Measurements from ENCODE around the gene WDR33.
"Not testable (repeated sequence)": the region's sequence is repeated elsewhere in the genome, so short reads cannot be mapped to it uniquely, and the experiment has no call there.

WDR33 gene

GRCh38 chr2:127754186-127754585, 56.8 kb downstream of the WDR33 start:
- Histone ChIP-seq H3K36me3 (ENCODE audit: insufficient read depth, low read length) (peaks cover 43% of the 10 kb centered on the region), H3K9me3 (ENCODE audit: insufficient read depth, low read length, severe bottlenecking) (no peaks in the 10 kb centered on the region), H3K79me2 (ENCODE audit: insufficient read depth, low read length) (no peaks in the 10 kb centered on the region), H3K4me1 (ENCODE audit: insufficient read depth, low read length) (no peaks in the 10 kb centered on the region), H3K4me3 (ENCODE audit: low read depth in 1 of 2, low read length in 2 of 2) (no peak overlapping the region), H2AFZ (ENCODE audit: low read depth, low read length) (no peak overlapping the region), H3K27ac (ENCODE audit: low read length) (no peak overlapping the region), H3K9ac (ENCODE audit: low read depth, low read length) (no peak overlapping the region), H3K4me2 (ENCODE audit: insufficient read depth, low read length) (no peak overlapping the region), H3K27me3 (ENCODE audit: insufficient read depth, low read length, poor library complexity) (no peaks in the 10 kb centered on the region), H4K20me1 (ENCODE audit: insufficient read depth, low read length) (no peaks in the 10 kb centered on the region)
- ATAC-seq (ENCODE audit: insufficient read depth, low read depth) (no peak), DNase-seq (no peak)
- TF ChIP-seq EZH2 (IDR thresholded peaks at IDR 0.05; ENCODE audit: borderline replicate concordance, low read depth, low read length, severe bottlenecking) = no peak
- TF ChIP-seq, protein P1, sequence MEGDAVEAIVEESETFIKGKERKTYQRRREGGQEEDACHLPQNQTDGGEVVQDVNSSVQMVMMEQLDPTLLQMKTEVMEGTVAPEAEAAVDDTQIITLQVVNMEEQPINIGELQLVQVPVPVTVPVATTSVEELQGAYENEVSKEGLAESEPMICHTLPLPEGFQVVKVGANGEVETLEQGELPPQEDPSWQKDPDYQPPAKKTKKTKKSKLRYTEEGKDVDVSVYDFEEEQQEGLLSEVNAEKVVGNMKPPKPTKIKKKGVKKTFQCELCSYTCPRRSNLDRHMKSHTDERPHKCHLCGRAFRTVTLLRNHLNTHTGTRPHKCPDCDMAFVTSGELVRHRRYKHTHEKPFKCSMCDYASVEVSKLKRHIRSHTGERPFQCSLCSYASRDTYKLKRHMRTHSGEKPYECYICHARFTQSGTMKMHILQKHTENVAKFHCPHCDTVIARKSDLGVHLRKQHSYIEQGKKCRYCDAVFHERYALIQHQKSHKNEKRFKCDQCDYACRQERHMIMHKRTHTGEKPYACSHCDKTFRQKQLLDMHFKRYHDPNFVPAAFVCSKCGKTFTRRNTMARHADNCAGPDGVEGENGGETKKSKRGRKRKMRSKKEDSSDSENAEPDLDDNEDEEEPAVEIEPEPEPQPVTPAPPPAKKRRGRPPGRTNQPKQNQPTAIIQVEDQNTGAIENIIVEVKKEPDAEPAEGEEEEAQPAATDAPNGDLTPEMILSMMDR (IDR thresholded peaks at IDR 0.05; ENCODE audit: borderline replicate concordance, extremely low read depth, low read length, poor library complexity, severe bottlenecking) = no peak

DNA sequence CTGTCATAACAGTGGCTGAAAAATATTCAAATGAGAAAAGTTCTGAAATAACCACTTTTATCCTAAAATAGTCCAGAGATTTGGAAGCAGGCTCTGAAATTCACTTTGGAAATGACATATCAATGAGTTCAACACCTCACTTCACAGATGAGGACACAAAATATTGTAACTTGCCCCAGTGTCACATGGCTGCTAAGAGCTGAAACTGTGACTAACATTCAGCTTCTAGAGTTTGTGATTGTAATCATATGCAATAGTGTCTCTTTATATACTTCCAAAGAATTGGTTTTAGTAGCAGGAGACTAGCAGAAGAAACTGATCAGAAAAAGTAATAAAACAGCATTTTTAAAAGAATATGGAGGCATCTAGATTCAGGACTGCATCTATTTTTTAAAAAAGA, 57.6 kb downstream of the WDR33 start:
- no peaks in the 10 kb centered on the region for H3K9me3 ChIP-seq (ENCODE audit: insufficient read depth, low read length, severe bottlenecking)
- no peak overlapping the region for H3K4me2 ChIP-seq (ENCODE audit: insufficient read depth, low read length)
- H3K36me3 ChIP-seq (ENCODE audit: insufficient read depth, low read length) = peaks cover 46% of the 10 kb centered on the region

DNA sequence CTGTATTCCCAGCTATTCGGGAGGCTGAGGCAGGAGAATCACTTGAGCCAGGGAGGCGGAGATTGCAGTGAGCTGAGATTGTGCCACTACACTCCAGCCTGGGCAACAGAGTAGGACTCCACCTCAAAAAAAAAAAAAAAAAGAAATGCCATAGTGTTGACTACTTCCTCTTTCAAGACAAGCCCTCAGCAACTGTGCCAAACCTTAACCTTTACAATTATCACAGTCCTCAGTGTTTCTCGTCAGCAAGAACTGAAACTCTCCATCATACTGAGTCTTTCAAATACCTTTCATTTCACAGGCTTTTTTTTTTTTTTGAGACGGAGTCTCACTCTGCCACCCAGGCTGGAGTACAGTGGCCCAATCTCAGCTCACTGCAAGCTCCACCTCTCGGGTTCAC, 61.4 kb downstream of the WDR33 start:
- not testable (repeated sequence) for DNase-seq; H3K4me3 ChIP-seq (ENCODE audit: low read depth in 1 of 2, low read length in 2 of 2); H3K79me2 ChIP-seq (ENCODE audit: insufficient read depth, low read length); H3K4me1 ChIP-seq (ENCODE audit: insufficient read depth, low read length); H3K9ac ChIP-seq (ENCODE audit: low read depth, low read length); H2AFZ ChIP-seq (ENCODE audit: low read depth, low read length); H4K20me1 ChIP-seq (ENCODE audit: insufficient read depth, low read length); H3K9me3 ChIP-seq (ENCODE audit: insufficient read depth, low read length, severe bottlenecking); ATAC-seq (ENCODE audit: insufficient read depth, low read depth); H3K27me3 ChIP-seq (ENCODE audit: insufficient read depth, low read length, poor library complexity); H3K27ac ChIP-seq (ENCODE audit: low read length); H3K4me2 ChIP-seq (ENCODE audit: insufficient read depth, low read length)
- peaks cover 56% of the 10 kb centered on the region for H3K36me3 ChIP-seq (ENCODE audit: insufficient read depth, low read length)

More for the DNA sequence above, 57.6 kb downstream of the WDR33 start:
- ATAC-seq (ENCODE audit: insufficient read depth, low read depth) (no peak), DNase-seq (no peak)
- no peak overlapping the region for H3K27ac ChIP-seq (ENCODE audit: low read length)
- no peaks in the 10 kb centered on the region for H3K4me1 ChIP-seq (ENCODE audit: insufficient read depth, low read length)
- no peak overlapping the region for H2AFZ ChIP-seq (ENCODE audit: low read depth, low read length)
- H4K20me1 ChIP-seq (ENCODE audit: insufficient read depth, low read length) = no peaks in the 10 kb centered on the region
- H3K9ac ChIP-seq (ENCODE audit: low read depth, low read length) = no peak overlapping the region
- no peaks in the 10 kb centered on the region for H3K79me2 ChIP-seq (ENCODE audit: insufficient read depth, low read length)
- no peak overlapping the region for H3K4me3 ChIP-seq (ENCODE audit: low read depth in 1 of 2, low read length in 2 of 2)
- no peaks in the 10 kb centered on the region for H3K27me3 ChIP-seq (ENCODE audit: insufficient read depth, low read length, poor library complexity)
- TF ChIP-seq EZH2 (IDR thresholded peaks at IDR 0.05; ENCODE audit: borderline replicate concordance, low read depth, low read length, severe bottlenecking) = no peak
- TF ChIP-seq, protein P1 (IDR thresholded peaks at IDR 0.05; ENCODE audit: borderline replicate concordance, extremely low read depth, low read length, poor library complexity, severe bottlenecking) = no peak

GRCh38 chr2:127747621-127748020, 63.4 kb downstream of the WDR33 start:
- H3K4me1 ChIP-seq (ENCODE audit: insufficient read depth, low read length) = no peaks in the 10 kb centered on the region
- H3K27me3 ChIP-seq (ENCODE audit: insufficient read depth, low read length, poor library complexity) = no peaks in the 10 kb centered on the region
- ATAC-seq (ENCODE audit: insufficient read depth, low read depth) (no peak), DNase-seq (no peak)
- H3K4me2 ChIP-seq (ENCODE audit: insufficient read depth, low read length) = no peak overlapping the region
- no peak overlapping the region for H3K27ac ChIP-seq (ENCODE audit: low read length)
- H3K36me3 ChIP-seq (ENCODE audit: insufficient read depth, low read length) = peaks cover 52% of the 10 kb centered on the region
- no peaks in the 10 kb centered on the region for H3K9me3 ChIP-seq (ENCODE audit: insufficient read depth, low read length, severe bottlenecking)
- TF ChIP-seq, protein P1 (IDR thresholded peaks at IDR 0.05; ENCODE audit: borderline replicate concordance, extremely low read depth, low read length, poor library complexity, severe bottlenecking) = no peak
- TF ChIP-seq EZH2 (IDR thresholded peaks at IDR 0.05; ENCODE audit: borderline replicate concordance, low read depth, low read length, severe bottlenecking) = no peak
- no peak overlapping the region for H2AFZ ChIP-seq (ENCODE audit: low read depth, low read length)
- H4K20me1 ChIP-seq (ENCODE audit: insufficient read depth, low read length) = no peaks in the 10 kb centered on the region
- no peak overlapping the region for H3K4me3 ChIP-seq (ENCODE audit: low read depth in 1 of 2, low read length in 2 of 2)
- H3K9ac ChIP-seq (ENCODE audit: low read depth, low read length) = no peak overlapping the region
- no peaks in the 10 kb centered on the region for H3K79me2 ChIP-seq (ENCODE audit: insufficient read depth, low read length)

Measured in DND-41 (cell line).